NT2/D1 (cell line): ENCODE data around the gene LRBA.

Experiments
- YY1 ChIP-seq: IDR thresholded peaks from 2 replicates; pipeline ENCODE4 v1.6.1; 2011; ENCODE audit not compliant: insufficient read length, insufficient read depth
- ZNF274 ChIP-seq: IDR thresholded peaks from 2 replicates; pipeline ENCODE4 v1.6.1; 2011; ENCODE audit warnings: mild to moderate bottlenecking, low read depth, low read length

GRCh38 chr4:150779707-150780106, 235.4 kb downstream of the LRBA start:
- TF ChIP-seq YY1 (no peak), ZNF274 (no peak)
